ENCODE results near the gene DGKZ. TPM values are rescaled to one million over a fixed set of nuclear protein-coding genes. Genes with fewer than 3 reads are reported as not detected.

DGKZ gene
- total RNA-seq, 1 donor from 2014 or later: 77.1 TPM

DNA sequence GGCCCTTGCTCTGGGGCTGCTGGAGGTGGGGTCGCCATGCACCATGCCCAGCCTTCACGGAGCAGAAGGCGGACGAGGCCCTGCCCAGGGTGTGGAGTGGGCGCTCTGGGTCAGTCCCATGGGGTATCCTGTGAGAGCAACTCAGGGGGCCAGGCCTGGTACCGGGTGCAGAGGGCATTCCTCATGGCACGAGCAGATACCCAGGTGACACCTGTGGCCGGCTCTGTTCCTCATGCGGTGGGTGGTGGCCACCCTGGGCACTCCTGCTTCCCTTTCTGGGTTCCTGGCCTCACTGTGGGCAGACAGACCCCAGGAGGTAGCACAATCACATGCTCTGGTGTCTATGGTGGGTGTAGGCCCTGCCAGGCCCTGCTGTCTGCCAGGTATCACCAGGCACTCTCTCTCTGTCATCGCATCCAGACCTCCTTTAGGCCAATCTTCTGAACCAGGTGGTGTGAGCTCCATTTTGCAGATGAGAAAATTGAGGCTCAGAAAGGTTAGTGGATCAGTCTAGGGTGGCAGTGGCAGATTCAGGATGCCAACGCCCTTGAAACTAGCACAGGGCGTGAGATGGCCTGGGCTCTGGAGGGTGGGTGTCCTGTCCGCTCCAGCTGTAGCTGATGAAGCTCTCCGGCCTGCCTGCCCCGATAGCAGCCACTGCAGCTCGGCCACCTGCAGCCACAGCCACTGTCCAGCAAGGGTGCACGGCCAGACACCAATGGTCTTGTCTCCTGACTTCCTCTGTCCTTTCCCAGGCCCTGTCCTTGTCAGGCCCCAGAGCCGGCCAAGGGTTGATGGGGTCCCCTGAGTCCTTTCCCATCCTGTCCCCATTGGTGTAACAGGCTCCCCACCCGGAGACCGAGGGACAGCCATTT is 15.1 kb downstream of the DGKZ start:
- DNase-seq: peak; percentile 19
- H3K27ac ChIP-seq (replicated peaks): peak overlapping the region; percentile 94
- no peak for TF ChIP-seq CTCF (IDR thresholded peaks at IDR 0.05; ENCODE audit: borderline replicate concordance)
- H3K4me3 ChIP-seq: peak overlapping the region; percentile 67
- H3K9me3 ChIP-seq (replicated peaks): no peaks in the 10 kb centered on the region
- intact Hi-C loops (cut with micrococcal nuclease): no loop called here
- H3K4me1 ChIP-seq: peaks cover 85% of the 10 kb centered on the region
- no peaks in the 10 kb centered on the region for H3K27me3 ChIP-seq (ENCODE audit: low read depth)
- H3K36me3 ChIP-seq: peaks cover 5% of the 10 kb centered on the region

DNA sequence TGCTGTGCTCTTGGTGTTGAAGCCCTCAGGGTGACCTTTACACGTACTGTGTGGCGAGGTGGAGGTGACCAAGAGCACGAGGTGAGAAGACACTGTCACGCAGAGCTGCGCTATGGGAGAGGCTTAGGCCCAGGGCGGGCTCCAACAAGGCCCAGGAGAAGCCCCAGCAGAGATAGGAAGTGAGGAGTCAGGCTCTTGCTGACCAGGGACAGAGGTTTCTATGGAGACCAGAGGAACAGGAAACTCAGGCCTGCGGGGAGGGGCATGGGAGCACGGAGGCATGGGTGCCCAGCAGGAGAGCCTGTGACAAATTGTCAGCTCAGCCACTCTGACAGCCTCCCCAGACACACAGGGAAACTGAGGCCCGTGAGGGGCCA is 15.8 kb downstream of the DGKZ start:
- intact Hi-C loops (cut with micrococcal nuclease): no loop called here
- peak; percentile 70 for DNase-seq
- peaks cover 9% of the 10 kb centered on the region for H3K36me3 ChIP-seq
- H3K4me3 ChIP-seq: peak overlapping the region; percentile 67
- no peaks in the 10 kb centered on the region for H3K27me3 ChIP-seq (ENCODE audit: low read depth)
- TF ChIP-seq CTCF (IDR thresholded peaks at IDR 0.05; ENCODE audit: borderline replicate concordance): no peak
- H3K27ac ChIP-seq (replicated peaks): peak overlapping the region; percentile 94
- H3K9me3 ChIP-seq (replicated peaks): no peaks in the 10 kb centered on the region
- H3K4me1 ChIP-seq: peaks cover 85% of the 10 kb centered on the region

DNA sequence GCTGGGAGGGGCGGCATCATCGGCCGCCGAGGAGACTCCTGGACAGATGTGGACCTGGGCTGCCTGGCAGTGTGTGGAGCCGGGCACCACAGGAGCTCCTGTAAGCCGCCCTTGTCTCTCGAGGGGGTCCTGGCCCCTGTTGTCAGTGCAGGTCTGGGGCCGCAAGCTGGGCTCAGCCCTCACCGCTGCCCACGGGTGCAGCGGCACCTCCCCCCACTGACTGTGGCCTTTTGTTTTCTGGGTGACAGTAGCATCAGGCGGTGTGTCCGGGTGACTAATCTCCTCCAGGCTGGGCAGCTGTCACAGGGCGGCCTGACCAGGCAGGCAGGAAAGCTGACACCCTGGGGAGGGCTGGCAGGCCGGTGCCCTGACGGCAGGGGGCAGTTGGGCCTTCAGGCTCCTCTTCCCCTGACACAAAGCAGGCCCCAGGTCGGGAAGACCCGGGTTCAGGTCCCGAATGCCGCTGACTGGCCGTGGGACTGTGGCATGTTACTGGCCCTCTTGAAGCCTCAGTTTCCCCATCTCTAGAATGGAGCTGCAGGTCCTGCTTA is 16.3 kb downstream of the DGKZ start:
- peak; percentile 48 for TF ChIP-seq CTCF (IDR thresholded peaks at IDR 0.05; ENCODE audit: borderline replicate concordance)
- DNase-seq: peak; percentile 72
- Histone ChIP-seq H3K27ac (replicated peaks) (peak overlapping the region; percentile 94), H3K4me3 (peak overlapping the region; percentile 67), H3K36me3 (peaks cover 14% of the 10 kb centered on the region), H3K9me3 (replicated peaks) (no peaks in the 10 kb centered on the region), H3K27me3 (ENCODE audit: low read depth) (no peaks in the 10 kb centered on the region), H3K4me1 (peaks cover 84% of the 10 kb centered on the region)
- intact Hi-C loops (cut with micrococcal nuclease): no loop called here

- peaks cover 84% of the 10 kb centered on the region for H3K4me1 ChIP-seq
- TF ChIP-seq CTCF (IDR thresholded peaks at IDR 0.05; ENCODE audit: borderline replicate concordance): no peak
- H3K36me3 ChIP-seq: peaks cover 19% of the 10 kb centered on the region
- H3K4me3 ChIP-seq: peak overlapping the region; percentile 67
- intact Hi-C loops (cut with micrococcal nuclease): no loop called here
- no peak for DNase-seq
- no peaks in the 10 kb centered on the region for H3K27me3 ChIP-seq (ENCODE audit: low read depth)
- no peaks in the 10 kb centered on the region for H3K9me3 ChIP-seq (replicated peaks)
- H3K27ac ChIP-seq (replicated peaks): peak overlapping the region; percentile 94
Measured at GRCh38 chr11:46364056-46364455, 16.8 kb downstream of the DGKZ start.

GRCh38 chr11:46364791-46365190 is 17.5 kb downstream of the DGKZ start:
- Histone ChIP-seq H3K4me3 (no peak overlapping the region), H3K9me3 (replicated peaks) (no peaks in the 10 kb centered on the region), H3K27ac (replicated peaks) (peak overlapping the region; percentile 94), H3K4me1 (peaks cover 90% of the 10 kb centered on the region), H3K36me3 (peaks cover 26% of the 10 kb centered on the region), H3K27me3 (ENCODE audit: low read depth) (no peaks in the 10 kb centered on the region)
- intact Hi-C loops (cut with micrococcal nuclease): no loop called here
- DNase-seq: no peak
- TF ChIP-seq CTCF (IDR thresholded peaks at IDR 0.05; ENCODE audit: borderline replicate concordance): no peak

Data from left ventricle myocardium inferior (tissue), 1 donor.